HG03139 (cell line): ENCODE results near the gene BBS9.
"Not testable (repeated sequence)": the region's sequence is repeated elsewhere in the genome, so short reads cannot be mapped to it uniquely, and the experiment has no call there.

Experiments
- ATAC-seq: cut with Tn5 transposase; IDR thresholded peaks from one replicate; pipeline ENCODE4 v1.9.1; 2021; ENCODE audit not compliant: unreplicated experiment

BBS9 gene

DNA sequence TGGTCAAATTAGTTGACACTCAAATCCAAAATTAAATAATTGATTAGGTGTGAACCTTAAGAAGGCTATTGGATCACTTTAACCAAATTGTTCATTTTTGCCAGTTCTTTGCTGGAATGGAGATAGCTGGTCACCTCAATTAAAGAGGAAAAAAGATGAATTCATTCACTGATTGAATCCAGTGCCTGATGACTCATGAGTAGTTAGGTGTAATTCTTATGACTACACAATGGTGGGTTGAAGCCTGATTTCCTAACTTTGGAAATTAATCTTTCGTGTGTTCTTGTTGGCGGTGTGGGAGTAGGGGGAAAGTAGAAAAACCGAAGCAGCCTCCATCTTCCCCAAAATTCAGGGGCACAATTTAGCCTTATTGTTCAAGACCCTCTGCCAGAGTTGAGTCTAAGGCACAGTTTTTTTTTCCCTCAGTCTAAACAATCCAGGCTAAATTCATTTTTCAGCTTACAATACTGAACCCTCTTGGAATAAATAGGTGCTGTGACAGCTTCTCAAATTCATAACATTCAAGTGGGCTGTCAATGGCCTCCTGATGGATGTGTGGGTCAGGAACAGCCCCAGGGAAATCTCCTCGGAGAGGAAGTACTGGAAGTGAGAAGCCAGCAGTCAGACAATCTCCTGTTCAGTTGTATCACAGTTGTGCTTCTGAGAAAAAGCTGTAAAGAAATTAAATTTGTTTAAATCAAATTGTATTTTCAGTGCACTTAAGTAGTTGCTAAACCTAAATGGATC is 356.6 kb downstream of the BBS9 start:
- no peak for ATAC-seq

DNA sequence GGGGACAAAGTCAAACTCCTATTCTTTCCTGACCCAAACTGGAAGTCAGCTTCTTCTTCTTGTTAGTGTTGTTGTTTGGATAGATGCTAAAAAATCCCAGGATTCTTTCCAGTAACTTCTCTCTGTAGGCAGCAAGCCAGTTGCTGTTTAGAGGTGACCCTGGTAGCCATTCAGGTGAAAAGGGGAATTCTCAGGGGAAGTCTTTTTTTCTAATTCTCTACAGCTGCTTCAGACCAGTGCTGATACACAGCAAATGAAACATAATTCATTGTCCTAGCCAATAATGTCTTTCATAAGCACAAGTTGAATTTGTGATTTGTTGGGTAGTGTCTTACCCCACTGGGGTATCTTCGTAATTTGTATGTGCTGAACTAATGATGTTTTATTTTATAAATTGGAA is 357.3 kb downstream of the BBS9 start:
- no peak for ATAC-seq

DNA sequence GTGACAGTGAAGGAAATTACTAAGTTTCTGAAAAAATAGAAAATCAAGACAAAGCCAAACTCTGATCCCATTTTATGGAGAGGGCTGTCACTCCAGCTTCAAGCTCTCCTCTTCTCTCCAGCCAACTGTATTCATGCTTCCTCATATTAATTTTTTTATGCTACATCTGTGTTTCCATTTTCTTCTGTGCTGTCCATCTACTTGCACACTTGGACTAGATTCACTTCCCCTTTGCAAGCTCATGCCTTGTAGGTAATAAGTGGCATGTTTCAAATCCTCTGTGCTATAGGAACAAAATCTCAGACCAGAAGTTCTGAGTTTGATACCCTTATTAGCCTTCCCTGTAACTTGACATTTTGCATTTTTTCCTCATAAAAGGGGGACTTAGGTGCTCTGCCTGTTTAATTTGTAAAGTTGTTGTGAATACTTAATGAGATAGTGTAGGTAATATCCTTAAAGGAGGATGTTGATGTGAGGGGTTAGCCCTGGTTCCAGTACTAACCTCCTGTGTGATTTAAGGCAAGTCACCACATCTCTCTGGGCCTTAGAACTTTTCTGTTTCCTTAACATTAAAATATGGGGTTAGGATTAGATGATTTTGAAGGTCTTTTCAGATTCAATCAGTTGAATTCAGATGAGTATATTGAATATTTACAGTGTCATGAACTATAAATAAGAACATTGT is 358.8 kb downstream of the BBS9 start:
- no peak for ATAC-seq

DNA sequence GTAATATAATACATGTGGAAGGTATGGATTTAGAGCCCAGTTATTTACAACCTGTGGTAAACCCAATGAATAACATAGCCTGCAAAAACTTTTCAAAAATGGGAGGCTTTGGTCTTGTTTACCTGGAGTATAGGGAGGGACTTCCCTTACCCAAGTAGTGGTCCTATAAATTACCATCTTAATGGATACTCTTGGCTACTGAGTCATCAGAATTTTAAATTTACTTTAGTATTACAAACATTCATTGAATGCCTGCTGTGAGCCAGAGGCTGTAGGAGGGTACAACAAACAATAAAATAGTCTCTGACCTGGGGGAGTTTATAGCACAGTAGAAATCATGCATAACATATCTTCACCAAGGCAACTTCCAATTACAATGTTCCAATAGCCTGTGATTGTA is 365.1 kb downstream of the BBS9 start:
- no peak for ATAC-seq

DNA sequence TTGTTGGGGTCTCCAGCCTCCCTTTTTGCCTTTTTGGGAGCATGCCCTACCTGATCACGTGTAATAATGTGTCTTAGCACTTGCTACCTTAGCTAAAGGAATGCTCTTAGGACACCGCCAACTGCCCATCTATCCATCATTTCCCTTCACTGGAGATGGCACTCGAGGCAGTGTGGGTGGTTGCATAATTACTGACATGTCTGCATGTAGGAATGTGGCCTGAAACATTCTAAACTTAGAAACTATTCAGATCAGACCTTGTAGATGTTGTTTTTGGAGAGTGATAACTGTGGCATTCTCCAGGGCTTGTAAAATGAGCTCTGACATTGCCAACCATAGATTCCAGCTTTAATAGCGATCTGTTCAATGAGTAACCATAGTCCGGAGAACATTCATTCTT is 365.8 kb downstream of the BBS9 start:
- no peak for ATAC-seq

DNA sequence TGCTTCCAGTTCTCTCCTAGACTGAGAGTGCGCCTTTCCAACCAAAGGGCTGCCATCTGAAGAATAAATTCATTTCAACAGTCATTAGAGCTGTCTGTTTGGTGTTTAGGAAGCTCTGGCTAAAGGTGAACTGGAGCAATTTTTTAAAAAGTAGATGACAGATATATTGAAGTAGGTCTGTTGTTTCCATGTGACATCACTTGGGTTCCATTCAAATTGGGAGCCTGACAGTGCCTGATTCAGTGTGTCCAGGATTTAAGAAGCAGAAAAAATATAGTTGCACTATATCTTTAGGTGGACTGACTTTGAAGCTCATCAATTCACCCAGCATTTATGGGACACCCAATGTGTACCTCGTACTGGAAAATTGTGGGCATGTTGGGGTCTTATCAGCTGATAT is 367.7 kb downstream of the BBS9 start:
- ATAC-seq, result no peak

DNA sequence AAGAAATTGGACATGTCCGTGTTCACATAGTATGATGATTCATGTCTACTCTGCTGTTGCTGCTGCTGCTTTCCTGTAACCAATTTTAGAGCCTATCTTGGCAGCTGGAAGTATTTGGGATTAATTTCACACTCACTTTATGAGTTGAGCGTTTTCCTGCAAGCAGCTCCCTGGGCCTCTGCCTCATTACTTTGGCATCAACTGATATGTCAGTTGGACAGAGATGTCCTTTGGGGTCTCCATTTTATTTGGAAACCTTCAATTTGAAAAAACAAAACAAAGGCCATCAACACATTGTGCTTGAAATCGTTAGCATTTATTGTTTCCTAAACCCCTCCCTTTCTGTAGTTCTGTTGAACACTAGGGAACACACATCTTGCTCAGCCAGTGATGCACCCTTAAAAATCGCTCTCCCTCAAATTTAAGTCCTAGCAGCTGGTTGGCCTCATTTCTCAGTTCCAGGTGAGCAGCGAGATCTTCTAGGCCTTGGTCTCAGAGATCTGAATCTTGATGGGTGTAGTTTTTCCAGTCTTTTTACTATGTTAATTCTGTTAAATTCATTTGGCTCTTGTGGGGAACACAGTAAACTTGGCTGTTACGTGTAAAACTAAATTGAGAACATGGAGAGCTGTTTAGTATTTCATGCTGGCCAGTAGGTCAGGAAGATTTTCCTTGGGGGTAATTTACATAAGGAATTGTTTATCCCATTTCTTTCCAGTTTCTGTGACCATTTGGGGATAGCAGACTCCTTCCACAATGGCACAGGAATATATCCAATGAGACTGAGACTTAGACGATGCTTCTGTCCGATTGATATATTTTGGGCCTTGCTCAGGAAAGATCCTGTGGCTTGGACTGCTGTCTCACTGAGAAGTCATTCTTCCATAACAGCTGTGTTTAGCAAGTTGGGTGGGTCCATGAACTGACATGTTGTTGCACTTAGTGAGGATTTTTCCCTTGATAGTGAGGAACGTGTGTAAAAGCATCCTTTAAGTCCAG is 371.6 kb downstream of the BBS9 start:
- ATAC-seq, result no peak

DNA sequence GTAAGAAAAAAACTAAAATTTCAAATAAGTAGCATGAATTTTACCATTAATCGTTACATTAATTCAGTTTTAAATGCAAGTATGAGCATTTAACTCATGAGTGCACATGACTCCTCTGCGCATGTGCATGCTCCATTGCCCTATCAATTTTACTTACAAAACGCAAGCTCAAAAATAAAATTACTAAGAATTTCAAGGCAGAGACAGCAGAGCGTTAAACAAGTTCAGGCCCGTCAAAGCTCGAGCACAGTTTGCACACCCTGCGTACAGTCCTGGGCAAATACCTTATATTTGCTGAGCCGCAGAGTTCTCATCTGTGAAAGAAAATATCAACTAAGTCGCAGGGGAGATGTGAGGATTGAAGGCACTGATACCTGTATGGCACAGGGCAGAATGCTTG is 373.6 kb downstream of the BBS9 start:
- ATAC-seq, result no peak

DNA sequence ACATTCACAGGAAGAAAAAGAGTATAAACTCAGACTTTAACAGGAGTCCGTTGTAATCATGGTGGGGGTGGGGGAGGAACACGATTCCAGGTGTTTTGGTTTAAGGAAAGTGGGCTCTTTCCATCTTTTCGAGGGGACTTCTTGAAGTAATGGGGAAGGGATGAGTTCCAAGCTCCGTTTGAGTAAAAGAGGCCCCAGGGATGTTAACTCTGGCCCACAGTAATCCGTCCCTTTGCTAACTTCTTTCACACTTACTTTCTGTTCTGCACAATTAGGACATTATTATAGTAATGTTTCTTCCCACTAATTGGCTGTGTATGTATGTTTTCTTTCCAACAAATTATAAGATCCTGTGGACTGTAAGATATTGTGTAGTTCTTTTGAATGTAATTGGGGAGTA is 374.4 kb downstream of the BBS9 start:
- no peak for ATAC-seq

DNA sequence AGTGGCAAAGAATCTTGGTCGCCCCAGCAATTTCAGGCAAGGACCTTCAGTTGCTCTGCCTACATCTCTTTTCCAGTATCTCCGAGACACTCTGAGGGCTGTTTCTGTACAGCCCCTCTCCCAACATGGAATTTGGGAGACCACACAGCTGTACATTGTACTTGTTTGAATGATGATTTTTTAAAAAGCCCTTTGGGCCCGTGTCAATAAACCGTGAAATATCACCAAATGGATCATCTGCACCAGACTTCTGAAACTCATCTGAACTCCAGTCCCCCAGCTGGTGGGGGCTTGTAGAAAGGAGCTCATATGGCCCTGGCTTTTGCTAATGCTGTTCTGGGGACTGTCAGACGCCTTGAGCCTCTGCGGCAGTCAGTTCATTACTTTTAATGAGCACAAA is 374.9 kb downstream of the BBS9 start:
- no peak for ATAC-seq

DNA sequence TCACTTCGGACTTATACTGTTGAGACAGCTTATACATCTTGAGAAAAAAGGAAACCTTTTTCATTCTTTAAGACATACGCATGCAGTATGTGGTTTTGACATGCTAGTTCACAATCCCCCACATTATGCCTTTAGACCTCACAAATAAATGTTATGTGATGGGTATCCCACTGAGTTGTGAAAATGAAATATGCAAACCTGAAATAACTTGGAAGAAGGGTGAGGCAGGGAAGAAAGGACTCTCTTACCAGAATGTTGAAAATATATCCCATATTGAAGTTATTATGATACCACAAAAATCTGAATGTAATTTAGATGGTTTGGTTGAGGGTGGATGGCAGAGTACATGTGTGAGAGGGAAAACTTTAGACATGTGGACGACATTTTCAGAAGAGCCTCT is 379.8 kb downstream of the BBS9 start:
- ATAC-seq, result no peak

DNA sequence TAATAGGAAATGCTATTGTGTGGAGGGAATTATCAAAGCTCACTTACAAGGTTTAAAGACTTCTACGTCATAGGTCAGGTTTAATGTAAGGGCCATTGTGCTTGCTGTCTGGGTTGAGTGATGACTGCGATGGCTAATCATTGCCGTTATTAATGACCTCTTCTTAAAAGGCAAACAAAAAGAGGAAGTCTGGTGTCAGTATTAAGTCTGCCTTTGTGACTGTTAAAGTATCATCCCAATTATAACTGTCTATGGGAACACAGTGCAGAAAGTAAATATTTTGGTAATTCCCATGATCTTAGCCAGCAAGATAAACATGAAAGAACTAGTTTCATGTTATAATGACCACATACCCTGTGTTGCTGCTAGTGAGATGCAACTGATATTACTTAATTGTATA is 382.4 kb downstream of the BBS9 start:
- no peak for ATAC-seq

DNA sequence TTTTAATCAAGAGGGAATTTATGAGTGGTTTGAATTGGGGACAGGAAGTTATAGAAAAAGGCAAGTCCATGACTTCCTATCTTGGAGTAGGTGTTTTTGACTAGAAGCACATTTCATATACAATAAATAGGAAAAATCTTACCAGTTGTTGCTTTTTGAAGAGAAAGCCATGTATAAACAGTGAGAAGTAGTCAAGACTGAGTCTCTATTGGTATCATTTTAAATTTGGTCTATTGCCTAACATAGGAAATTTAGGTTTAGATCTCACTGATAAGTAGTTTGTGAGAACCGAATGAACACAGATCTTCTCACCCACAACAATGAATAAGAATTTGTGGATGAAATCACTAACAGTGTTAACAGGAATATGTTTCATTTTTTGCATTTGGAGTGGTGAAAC is 387.2 kb downstream of the BBS9 start:
- no peak for ATAC-seq

DNA sequence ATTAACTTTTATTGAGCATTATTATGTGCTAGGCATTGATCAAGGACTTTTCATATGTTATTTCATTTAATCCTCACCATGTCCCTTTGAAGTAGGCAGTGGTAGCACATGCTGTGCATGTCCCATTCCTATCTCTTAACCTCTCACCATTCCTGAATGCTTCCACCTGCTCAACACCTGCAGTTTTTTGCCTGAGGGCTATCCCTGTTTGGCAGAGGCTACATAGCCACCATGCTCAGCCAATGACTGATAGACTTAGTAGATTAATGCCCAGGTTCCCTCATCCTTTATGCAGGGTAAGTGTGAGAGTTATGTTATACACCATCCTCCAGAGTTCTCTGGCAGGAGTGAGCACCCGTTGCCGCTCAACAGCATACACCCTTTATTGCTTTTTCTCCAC is 387.8 kb downstream of the BBS9 start:
- no peak for ATAC-seq

DNA sequence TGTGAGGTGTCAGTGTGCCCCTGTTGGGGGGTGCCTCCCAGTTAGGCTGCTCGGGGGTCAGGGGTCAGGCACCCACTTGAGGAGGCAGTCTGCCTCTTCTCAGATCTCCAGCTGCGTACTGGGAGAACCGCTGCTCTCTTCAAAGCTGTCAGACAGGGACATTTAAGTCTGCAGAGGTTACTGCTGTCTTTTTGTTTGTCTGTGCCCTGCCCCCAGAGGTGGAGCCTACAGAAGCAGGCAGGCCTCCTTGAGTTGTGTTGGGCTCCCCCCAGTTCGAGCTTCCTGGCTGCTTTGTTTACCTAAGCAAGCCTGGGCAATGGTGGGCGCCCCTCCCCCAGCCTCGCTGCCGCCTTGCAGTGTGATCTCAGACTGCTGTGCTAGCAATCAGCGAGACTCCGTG is 397.6 kb downstream of the BBS9 start:
- not testable (repeated sequence) for ATAC-seq

DNA sequence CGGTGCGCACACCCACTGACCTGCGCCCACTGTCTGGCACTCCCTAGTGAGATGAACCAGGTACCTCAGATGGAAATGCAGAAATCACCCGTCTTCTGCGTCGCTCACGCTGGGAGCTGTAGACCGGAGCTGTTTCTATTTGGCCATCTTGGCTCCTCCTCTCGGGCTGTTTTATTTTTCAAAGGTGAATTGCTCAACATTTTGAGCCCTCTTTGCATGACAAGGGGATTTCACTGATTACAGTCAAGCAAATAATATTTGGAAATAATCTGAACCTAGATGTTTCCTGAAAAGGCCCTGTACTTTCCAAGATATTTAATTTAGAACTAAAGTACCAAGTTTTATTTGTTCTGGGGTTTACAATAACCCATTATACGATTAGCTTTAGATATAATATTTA is 398.2 kb downstream of the BBS9 start:
- ATAC-seq, result not testable (repeated sequence)

DNA sequence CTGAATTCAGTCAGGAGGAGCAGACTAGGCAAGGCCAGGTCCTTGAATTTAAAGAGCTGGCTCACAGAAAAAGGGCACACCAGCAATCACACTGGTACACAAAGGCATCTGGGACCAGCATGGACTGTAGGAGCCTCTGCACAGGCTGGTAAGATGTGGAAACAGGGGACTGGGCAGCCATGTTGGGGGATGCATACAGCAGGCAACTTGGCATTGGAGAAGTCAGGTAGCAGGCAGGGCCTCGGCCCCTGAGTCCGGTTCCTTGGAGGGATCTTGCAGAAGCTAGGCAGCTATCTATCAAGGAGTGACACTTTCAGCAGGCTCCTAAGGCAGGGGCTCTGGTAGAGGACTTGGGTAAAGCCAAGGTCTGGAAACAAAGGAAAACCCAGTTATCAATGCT is 399.7 kb downstream of the BBS9 start:
- ATAC-seq, result no peak

DNA sequence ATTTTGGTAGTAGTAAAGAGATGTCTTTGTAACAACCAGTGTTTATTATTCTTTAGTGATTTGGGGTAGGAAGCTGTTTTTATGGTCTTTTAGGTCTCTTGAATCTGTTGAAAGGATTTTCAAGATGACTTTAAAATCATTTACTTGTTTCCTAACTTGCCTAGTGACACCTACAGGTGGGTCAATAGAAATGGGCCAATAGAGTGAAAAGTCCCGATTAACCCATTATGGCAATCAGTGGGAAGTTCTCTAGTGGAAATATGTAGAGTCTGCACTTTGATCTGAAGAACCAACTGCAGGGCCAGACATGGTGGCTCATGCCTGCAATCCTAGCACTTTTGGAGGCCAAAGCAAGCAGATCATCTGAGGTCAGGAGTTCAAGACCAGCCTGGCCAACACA is 401.3 kb downstream of the BBS9 start:
- no peak for ATAC-seq

DNA sequence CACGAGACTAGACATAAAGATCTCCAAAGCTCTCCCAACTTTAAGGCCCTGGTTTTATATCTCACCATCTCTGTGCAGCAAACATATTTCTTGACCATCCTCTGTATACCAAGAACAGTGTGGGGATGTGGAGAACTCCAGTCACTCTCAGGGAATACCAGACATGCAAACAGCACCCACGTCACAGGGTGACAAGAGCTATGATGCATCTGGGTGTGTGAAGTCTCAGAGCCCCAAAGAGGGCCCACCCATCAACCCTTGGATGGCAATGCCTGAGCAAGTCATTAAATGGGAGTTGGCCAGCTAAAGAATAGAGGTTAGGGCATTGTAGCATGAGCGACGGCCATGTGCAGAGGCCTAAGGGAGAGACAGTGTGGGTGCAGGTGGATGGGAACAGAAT is 402.5 kb downstream of the BBS9 start:
- no peak for ATAC-seq

DNA sequence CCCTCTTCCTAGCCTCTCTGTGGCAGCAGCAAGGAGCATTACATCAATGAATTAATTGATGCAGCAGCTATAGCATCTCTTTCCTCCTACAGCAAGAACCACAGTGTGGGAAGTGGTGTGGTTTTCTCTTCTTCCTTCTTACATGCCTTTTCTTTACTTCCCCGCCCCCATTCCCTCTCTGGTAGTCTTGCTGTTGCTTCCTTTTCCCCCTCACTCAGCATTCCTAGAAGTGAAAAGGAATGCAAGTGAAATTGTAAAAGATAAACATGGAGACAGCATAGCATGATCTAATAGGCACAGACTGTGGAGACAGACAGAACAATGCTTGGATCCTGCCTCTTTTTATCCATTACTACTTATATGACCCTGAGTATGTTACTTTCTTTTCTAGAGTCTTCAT is 405.5 kb downstream of the BBS9 start:
- no peak for ATAC-seq

DNA sequence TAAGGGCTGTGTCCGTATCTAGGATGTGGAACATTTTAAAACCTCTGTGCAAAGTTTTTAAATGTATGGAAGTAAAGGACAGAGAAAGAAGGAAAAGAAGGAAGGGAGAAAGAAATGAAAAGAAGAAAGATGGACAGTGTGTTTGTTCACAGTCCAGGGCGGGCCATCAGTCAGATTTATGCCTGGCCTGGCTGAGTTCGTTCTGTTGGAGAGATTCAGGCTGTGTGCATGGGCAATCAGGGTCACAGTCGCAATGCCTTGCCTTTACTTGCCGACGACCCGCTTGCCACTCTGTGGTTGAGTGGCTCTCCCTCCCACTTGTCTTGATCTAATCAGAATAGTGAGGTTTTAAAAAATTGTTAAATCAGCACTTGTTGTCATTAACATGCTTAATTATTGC is 406.6 kb downstream of the BBS9 start:
- ATAC-seq, result no peak
